GM12878 (cell line): ENCODE data around the gene SKAP1. TPM values are rescaled to one million over a fixed set of nuclear protein-coding genes. Genes with fewer than 3 reads are reported as not detected.

Experiments used
- CHD1 ChIP-seq: IDR thresholded peaks from 2 replicates; pipeline ENCODE4 v1.6.1; 2012; ENCODE audit warnings: low read depth, low read length, improper control_type of control experiment
- CHD4 ChIP-seq: fragments of 200-600 bp; sonication (generic); IDR thresholded peaks from 2 replicates; pipeline ENCODE4 v1.6.1; 2016; ENCODE audit warnings: mild to moderate bottlenecking
- DPF2 ChIP-seq: fragments of 450-650 bp; IDR thresholded peaks from 2 replicates; pipeline ENCODE4 v1.6.1; 2017; ENCODE audit warnings: mild to moderate bottlenecking
- E2F4 ChIP-seq: IDR thresholded peaks from 2 replicates; pipeline ENCODE4 v1.6.1; 2012; ENCODE audit warnings: low read depth, low read length, improper control_type of control experiment
- EP300 ChIP-seq, 2 experiments: fragments of 150-350 bp in 1 of 2; IDR thresholded peaks; 2 replicates each; pipeline ENCODE4 v1.6.1; 2011 to 2012; ENCODE audit warnings: low read depth in 2 of 2, low read length in 2 of 2, borderline replicate concordance in 1 of 2, improper control_type of control experiment in 1 of 2, inconsistent platforms in 1 of 2; ENCODE audit not compliant: control insufficient read depth in 1 of 2
- KAT2A ChIP-seq: conservative IDR thresholded peaks from 2 replicates; pipeline ENCODE4 v1.6.1; 2011; ENCODE audit warnings: low read depth, low read length; ENCODE audit not compliant: control insufficient read depth
- LARP7 ChIP-seq: fragments of 450-650 bp; IDR thresholded peaks from 2 replicates; pipeline ENCODE4 v1.6.1; 2017; ENCODE audit warnings: mild to moderate bottlenecking
- MTA3 ChIP-seq: IDR thresholded peaks from 2 replicates; pipeline ENCODE4 v1.6.1; 2012; ENCODE audit warnings: low read length, inconsistent platforms, borderline replicate concordance
- NFYB ChIP-seq: IDR thresholded peaks from 2 replicates; pipeline ENCODE4 v1.6.1; 2011; ENCODE audit warnings: low read depth, mild to moderate bottlenecking, low read length, improper control_type of control experiment, moderate library complexity; ENCODE audit not compliant: insufficient read depth
- PKNOX1 ChIP-seq: fragments of 450-650 bp; IDR thresholded peaks from 2 replicates; pipeline ENCODE4 v1.6.1; 2016; ENCODE audit warnings: mild to moderate bottlenecking
- POLR2AphosphoS5 ChIP-seq: IDR thresholded peaks from 2 replicates; pipeline ENCODE4 v1.6.1; 2011; ENCODE audit warnings: mild to moderate bottlenecking, low read length, inconsistent platforms
- RAD21 ChIP-seq: IDR thresholded peaks from 2 replicates; pipeline ENCODE4 v1.6.1; 2011; ENCODE audit warnings: mild to moderate bottlenecking, low read depth, low read length, moderate library complexity; ENCODE audit not compliant: insufficient read depth
- RAD51 ChIP-seq: fragments of 450-650 bp; IDR thresholded peaks from 2 replicates; pipeline ENCODE4 v1.6.1; 2016; ENCODE audit warnings: moderate library complexity, mild to moderate bottlenecking, inconsistent platforms
- RCOR1 ChIP-seq: conservative IDR thresholded peaks from 2 replicates; pipeline ENCODE4 v1.6.1; 2012; ENCODE audit warnings: low read depth, low read length, improper control_type of control experiment
- SMAD5 ChIP-seq: IDR thresholded peaks from 2 replicates; pipeline ENCODE4 v1.6.1; 2016; ENCODE audit warnings: antibody characterized with exemption, low read depth
- SMC3 ChIP-seq: IDR thresholded peaks from 2 replicates; pipeline ENCODE4 v1.6.1; 2011; ENCODE audit warnings: low read length, improper control_type of control experiment, borderline replicate concordance
- TAF1 ChIP-seq: IDR thresholded peaks from 2 replicates; pipeline ENCODE4 v1.6.1; 2011; ENCODE audit warnings: mild to moderate bottlenecking, low read depth, low read length, borderline replicate concordance
- TCF3 ChIP-seq: IDR thresholded peaks from 2 replicates; pipeline ENCODE4 v1.6.1; 2012; ENCODE audit warnings: low read depth, mild to moderate bottlenecking, low read length, borderline replicate concordance; ENCODE audit not compliant: insufficient read depth
- USF2 ChIP-seq: IDR thresholded peaks from 2 replicates; pipeline ENCODE4 v1.6.1; 2011; ENCODE audit warnings: low read depth, low read length, improper control_type of control experiment, borderline replicate concordance
- YY1 ChIP-seq: IDR thresholded peaks from 2 replicates; pipeline ENCODE4 v1.6.1; 2011; ENCODE audit warnings: low read depth, mild to moderate bottlenecking, low read length
- ZNF207 ChIP-seq: fragments of 450-650 bp; IDR thresholded peaks from 2 replicates; pipeline ENCODE4 v1.6.1; 2014; ENCODE audit warnings: antibody characterized with exemption, mild to moderate bottlenecking, borderline replicate concordance
- polyA plus RNA-seq, 11 experiments: library from polyadenylated mRNA; depleted of rRNA in 4 of 11; unstranded in 6 of 11; stranded (reverse) in 5 of 11; fragments of >200 nt; fragmentation: Nextera tagmentation in 4 of 11; fragmentation: Illumina TruSeq in 1 of 11; extraction: Ambion mirVana in 4 of 11; extraction: Trizol in 1 of 11; gene quantifications; 1 replicate in 1 of 11; 2 replicates in 10 of 11; pipeline versions ENCODE4 v1.2.1 to v1.2.3, GENCODE V29; 2011 to 2016; ENCODE audit warnings: inconsistent platforms in 2 of 11, missing spikeins in 2 of 11, low read depth in 1 of 11
- total RNA-seq, 4 experiments: library from RNA; depleted of rRNA in 3 of 4; stranded (reverse); fragments of >200 nt in 3 of 4; fragmentation: Illumina TruSeq in 1 of 4; extraction: Trizol in 1 of 4; gene quantifications; 2 replicates each; pipeline versions ENCODE4 v1.2.1 to v1.2.3, GENCODE V29; 2013 to 2021
- TF ChIP-seq, protein P1 (sequence below): fragments of 450-650 bp; IDR thresholded peaks from 2 replicates; pipeline ENCODE4 v1.6.1; 2017; ENCODE audit warnings: mild to moderate bottlenecking, moderate library complexity
- TF ChIP-seq, protein P2 (sequence below): fragments of 150-350 bp; IDR thresholded peaks from 2 replicates; pipeline ENCODE4 v1.6.1; 2014; ENCODE audit warnings: mild to moderate bottlenecking, low read depth, low read length

SKAP1 gene
- total and polyA plus RNA-seq, 10 of the 15 experiments (the other 5 are each of a cell fraction or from before 2014, with no cell fraction given): 17.1 to 97.6 (median 35.9) TPM

GRCh38 chr17:48134912-48135480 is 295.0 kb downstream of the SKAP1 start (continued):
- TF ChIP-seq EP300 (IDR thresholded peaks at IDR 0.05; ENCODE audit: borderline replicate concordance in 1 of 2, control insufficient read depth in 1 of 2, low read depth in 2 of 2, low read length in 2 of 2) (no peak), MTA3 (no peak), ZNF207 (no peak), POLR2AphosphoS5 (no peak; the same call in 1 of the 2 replicates), DPF2 (no peak), RAD51 (no peak), NFYB (no peak), CHD1 (no peak), USF2 (no peak), LARP7 (no peak), RAD21 (peak; percentile 48), PKNOX1 (peak; percentile 43; the same call in 1 of the 2 replicates), TCF3 (no peak), KAT2A (no peak), RCOR1 (no peak), YY1 (0 out of 2 replicates have a peak, but pooled peaks have one; percentile 9), SMAD5 (no peak), SMC3 (peak; percentile 39; the same call in 1 of the 2 replicates), E2F4 (no peak), TAF1 (no peak), CHD4 (no peak)
- TF ChIP-seq, protein P1, sequence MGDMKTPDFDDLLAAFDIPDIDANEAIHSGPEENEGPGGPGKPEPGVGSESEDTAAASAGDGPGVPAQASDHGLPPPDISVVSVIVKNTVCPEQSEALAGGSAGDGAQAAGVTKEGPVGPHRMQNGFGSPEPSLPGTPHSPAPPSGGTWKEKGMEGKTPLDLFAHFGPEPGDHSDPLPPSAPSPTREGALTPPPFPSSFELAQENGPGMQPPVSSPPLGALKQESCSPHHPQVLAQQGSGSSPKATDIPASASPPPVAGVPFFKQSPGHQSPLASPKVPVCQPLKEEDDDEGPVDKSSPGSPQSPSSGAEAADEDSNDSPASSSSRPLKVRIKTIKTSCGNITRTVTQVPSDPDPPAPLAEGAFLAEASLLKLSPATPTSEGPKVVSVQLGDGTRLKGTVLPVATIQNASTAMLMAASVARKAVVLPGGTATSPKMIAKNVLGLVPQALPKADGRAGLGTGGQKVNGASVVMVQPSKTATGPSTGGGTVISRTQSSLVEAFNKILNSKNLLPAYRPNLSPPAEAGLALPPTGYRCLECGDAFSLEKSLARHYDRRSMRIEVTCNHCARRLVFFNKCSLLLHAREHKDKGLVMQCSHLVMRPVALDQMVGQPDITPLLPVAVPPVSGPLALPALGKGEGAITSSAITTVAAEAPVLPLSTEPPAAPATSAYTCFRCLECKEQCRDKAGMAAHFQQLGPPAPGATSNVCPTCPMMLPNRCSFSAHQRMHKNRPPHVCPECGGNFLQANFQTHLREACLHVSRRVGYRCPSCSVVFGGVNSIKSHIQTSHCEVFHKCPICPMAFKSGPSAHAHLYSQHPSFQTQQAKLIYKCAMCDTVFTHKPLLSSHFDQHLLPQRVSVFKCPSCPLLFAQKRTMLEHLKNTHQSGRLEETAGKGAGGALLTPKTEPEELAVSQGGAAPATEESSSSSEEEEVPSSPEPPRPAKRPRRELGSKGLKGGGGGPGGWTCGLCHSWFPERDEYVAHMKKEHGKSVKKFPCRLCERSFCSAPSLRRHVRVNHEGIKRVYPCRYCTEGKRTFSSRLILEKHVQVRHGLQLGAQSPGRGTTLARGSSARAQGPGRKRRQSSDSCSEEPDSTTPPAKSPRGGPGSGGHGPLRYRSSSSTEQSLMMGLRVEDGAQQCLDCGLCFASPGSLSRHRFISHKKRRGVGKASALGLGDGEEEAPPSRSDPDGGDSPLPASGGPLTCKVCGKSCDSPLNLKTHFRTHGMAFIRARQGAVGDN: no peak
- TF ChIP-seq, protein P2, sequence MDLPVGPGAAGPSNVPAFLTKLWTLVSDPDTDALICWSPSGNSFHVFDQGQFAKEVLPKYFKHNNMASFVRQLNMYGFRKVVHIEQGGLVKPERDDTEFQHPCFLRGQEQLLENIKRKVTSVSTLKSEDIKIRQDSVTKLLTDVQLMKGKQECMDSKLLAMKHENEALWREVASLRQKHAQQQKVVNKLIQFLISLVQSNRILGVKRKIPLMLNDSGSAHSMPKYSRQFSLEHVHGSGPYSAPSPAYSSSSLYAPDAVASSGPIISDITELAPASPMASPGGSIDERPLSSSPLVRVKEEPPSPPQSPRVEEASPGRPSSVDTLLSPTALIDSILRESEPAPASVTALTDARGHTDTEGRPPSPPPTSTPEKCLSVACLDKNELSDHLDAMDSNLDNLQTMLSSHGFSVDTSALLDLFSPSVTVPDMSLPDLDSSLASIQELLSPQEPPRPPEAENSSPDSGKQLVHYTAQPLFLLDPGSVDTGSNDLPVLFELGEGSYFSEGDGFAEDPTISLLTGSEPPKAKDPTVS: no peak
